Caki2 (cell line): ENCODE results near the gene KCNJ9. TPM values are rescaled to one million over a fixed set of nuclear protein-coding genes. Genes with fewer than 3 reads are reported as not detected.
A peak's percentile ranks its signal among the peaks of the same experiment; 100 is the strongest.

Experiments
- DNase-seq: peaks from one replicate; pipeline ENCODE4 v3.0.0-alpha.2; 2015; ENCODE audit warnings: low read depth
- in situ Hi-C: cut with HindIII; loops from 2 replicates; pipeline ENCODE4 v1.10.0; 2016; ENCODE audit warnings: low sequenced_read_pairs, low pct_unique_long_range_greater_than_20kb, mixed read lengths
- total RNA-seq: library from RNA; depleted of rRNA; stranded (reverse); fragments of >200 nt; shearing (Covaris generic); gene quantifications from 2 replicates; pipeline ENCODE4 v1.2.3, GENCODE V29; 2014; ENCODE audit warnings: low replicate concordance

KCNJ9 gene
- total RNA-seq, 1 experiment from 2014 or later: not detected

DNA sequence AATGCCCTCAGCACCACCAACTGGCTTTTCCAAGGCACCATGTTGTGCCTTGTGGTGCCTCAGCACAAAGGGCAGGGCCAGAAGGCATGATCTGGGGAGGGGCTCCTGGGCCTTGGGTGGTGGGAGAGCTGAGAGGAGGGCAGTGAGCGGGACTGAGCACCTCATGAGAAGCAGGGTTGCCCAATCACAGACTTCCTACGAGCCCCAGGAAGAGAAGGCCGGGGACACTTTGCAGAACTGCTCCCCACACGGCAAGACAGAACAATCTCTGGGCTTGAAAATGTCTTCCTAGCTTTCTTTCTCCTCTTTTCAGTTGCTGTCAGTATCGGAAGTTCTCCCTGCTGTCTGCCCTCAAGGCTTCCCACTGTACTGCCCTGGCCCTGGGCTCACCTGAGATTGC, 18.2 kb upstream of the KCNJ9 start:
- no peak for DNase-seq
- in situ Hi-C loops: no loop called here

DNA sequence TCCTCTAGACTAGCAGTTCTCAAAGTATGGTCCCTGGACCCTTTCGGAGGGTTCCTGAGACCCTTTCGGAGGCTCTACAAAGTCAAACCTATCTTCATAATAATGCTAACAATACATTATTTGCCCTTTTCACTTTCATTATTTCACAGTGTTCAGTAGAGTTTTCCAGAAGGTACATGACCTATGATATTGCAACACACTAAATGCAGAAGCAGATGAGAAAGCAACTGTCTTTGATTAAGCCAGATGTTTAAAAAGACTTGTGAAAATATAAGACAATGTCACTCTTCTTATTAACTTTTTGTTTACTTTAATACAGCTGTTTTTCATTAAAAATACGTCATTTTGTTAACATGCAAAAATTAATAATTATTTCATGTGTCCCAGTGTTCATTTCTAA, 17.2 kb upstream of the KCNJ9 start:
- in situ Hi-C loops: no loop called here

DNA sequence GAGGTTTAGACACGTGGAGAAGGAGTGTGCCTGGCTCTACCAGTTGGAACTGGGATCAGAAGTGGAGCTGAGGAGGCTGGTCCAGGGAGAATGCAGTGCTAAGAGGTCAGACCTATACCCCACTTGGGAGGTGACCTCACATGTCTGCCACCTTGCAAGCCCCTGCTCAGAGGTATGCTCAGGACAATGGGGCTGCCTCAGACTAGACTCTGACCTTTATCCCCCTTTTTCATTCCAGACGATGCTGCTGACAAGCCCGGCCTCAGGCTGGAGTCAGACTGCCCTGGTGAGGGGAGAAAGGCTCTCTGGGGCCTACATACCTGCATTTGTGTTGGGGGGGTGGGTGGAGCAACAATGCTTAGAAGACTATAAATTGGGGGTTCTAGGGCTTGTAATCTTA, 16.6 kb upstream of the KCNJ9 start:
- no peak for DNase-seq
- in situ Hi-C loops: no loop called here

More for the DNA sequence above, 17.2 kb upstream of the KCNJ9 start:
- DNase-seq: no peak

DNA sequence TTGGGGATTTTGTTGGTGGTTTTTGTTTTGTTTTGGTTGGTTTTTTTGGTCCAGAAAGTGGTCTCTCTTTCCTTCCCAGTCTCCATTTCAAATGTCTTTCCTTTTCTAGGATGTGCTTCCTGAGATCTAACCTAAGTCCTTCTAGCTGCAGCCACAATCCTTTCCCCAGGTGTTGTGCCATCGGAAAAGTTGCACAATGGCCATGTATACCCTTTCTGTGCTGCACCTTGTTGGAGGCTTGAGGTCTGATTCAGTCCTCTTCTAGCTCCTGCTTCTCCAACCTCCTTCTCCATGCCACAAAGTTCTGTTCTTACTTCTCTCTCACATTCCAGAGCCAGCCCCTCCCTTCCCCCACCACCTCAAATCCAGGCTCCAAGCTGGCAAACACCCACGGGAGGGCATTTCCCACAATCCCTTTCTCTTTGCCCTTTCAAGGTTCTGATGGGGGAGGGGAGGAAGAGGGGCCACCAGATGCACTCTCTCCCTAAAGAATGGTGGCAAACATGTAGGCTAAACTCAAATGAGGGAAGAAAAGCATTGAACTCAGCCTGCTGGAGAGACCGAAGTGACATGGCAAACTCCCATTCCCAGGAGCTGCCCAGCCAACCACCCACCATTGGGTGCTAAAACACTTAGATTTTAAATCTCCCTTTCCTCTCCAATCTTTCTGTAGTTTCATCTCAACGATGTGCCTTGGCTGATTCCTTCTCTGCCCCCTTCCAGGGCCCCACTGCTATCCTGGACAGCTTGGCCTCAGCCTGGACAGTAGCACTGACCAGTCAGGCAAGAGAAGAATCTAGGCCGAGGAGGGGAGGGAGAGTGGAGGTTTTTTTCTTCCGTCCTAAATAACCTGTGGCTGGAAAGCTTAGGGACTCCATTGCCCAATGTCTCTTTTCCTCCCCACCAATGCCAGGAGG, 14.3 kb upstream of the KCNJ9 start:
- in situ Hi-C loops: no loop called here
- no peak for DNase-seq

DNA sequence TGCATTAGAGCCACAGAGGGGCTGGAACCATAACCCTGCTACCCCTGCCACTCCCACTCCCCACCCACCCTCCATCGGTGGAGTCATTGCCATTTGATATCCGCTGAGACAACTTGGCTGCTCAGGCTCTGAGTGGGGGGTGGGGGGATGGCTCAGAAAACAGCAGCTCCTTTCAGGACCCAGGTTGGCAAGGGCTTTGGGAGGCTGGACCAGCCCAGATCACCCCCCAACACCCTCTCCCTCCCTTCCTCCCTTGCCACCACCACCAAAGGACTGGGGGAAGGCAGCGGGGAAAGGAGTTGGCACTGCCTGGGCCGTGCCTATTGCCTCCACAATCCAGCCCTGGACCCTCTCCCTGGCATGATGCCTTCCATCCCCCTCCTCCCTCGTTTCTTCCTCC, 13.1 kb upstream of the KCNJ9 start:
- in situ Hi-C loops: no loop called here
- DNase-seq: no peak

DNA sequence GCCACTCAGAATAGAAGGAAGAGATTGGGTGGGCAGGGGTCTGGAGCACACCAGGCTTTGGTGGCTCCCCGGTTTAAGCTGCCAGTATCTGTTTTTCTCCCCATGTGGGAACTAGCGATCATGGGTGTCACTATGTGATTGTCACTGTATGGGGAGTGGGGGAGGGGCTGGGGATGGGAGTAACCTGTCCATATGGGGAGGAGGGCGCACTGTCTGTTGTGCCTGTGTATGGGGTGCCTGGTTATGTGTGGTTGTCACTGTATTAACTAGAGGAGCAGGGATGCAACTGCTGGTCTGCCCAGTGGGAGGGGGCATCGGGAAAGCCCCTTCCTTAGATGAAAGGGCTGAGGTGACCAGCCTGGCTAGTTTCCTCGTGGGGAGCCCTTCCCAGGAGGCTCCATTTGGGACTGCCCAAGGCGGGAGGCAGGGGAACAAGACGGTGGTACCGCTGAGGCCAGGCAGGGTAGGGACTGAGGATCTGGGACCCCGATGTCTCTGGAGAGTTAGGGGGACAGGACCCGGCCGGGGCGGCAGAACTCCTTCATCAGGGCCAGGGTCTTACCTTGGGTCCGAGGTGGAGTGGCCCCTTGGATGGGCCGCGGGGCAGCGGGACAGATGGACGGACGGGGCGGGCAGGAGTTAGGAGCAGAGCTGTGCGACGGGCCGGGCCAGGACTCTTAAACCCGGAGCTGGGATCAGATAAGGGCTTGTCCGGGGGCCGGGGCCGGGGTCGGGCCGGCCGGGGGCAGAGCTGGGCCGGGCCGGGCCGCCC, 11.7 kb upstream of the KCNJ9 start, which contains the start of gene KCNJ10:
TSS of gene KCNJ10 (minus strand) at position 701 of the 772 bp plus-strand sequence. CDS start 27,628 bp downstream, outside the sequence.
- in situ Hi-C loops: no loop called here
- no peak for DNase-seq

DNA sequence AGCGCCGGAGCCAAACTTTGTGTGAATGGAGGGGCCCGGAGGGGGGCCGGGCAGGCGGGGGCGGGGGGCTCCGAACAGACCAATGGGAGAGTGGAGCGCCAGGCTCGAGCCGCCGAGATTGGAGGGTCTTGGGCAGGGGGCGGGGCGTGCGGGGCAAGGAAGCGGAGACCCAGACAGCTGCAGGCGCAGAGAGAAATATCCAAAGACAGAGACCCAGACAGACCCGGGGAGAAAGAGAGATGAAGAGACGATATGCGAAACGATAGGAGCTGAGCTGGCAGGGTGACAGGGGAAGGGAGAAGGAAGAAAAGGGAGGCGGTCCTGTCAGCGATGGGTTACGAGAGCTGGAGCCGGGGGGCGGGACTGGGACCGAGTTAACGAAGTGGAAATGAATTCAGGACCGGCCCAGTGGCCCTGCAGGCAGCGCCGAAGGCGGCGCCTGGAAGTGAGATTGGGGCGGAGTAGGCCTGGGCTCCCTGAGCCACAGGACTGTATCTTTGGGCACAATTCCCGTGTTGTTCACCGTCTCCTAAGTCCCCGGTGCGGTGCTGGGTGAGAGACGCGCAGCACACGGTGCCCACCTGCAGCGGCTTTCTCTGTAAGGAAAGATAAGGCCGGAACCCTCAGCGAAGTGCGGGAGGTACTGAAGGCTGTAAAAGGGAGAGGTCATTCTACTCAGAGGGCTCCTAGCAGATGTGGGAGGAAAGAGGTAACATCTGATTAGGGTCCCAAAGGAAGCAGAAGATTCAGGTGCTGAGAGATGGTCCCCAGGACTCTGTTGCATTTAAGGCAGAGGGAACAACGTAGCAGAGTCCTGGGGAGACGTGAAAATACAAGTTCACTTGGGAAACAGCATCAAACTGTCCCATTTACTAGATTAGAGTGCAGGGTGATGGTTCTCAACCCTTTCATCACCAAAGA, 10.8 kb upstream of the KCNJ9 start:
- in situ Hi-C loops: no loop called here
- DNase-seq: peak; percentile 55

DNA sequence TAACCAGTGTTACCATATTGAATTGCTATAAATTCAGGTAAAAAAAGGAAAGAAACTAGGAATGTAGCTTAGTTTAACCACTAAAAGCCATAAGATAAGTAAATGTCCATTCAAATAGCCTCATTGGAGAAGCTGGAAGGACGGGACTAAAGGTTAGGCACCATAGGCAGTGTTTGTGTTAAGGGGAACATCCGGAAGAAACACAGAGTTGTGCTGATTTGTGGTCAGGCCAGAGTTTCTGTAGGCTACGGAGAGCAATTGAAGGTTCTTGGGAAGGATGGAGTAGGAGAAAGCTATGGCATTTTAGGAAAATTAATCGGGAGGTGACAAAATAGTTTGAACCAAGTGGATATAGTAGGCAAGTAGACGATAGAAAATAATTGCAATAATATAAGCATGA, 10.0 kb upstream of the KCNJ9 start:
- in situ Hi-C loops: no loop called here

DNA sequence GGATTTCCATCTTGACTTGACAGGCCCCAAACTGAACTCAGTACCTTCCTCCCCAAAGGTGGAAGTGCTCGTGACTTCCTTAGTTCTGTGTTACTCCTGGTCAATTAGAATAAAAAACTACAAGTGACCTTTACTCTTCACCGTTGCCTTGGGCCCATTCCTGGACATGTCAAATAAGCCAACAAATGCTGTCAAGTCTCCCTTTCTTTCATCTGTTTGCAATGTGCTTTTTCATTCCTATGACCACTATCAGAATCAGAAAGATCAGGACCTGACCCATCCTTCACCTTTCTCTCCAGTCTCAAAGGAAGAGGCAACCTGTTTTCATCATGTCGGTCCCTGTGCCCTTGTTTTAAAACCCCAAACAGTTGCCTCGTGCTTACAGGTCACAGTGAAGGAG, 6.5 kb upstream of the KCNJ9 start:
- in situ Hi-C loops: no loop called here
- DNase-seq: no peak

More for the DNA sequence above, 10.0 kb upstream of the KCNJ9 start:
- no peak for DNase-seq

DNA sequence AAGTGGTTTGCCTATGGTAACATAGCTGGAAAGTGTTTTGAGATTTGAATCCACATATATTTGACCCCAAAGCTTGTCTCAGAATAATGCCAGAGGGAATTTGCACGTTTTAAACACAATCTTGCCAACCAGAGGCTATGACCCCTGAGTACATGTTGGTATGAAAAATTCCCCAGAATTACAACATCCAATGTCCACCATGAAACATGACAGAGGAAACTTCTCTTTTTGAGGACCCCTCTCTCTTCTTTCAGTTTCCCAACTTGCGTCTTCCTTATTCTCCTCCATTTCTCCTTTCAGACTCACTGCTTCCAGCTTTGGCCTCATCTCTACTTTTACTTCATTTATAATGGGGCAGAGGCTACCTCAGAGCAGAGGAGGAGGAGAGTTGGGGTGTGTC, 5.5 kb upstream of the KCNJ9 start:
- DNase-seq: no peak
- in situ Hi-C loops: no loop called here

DNA sequence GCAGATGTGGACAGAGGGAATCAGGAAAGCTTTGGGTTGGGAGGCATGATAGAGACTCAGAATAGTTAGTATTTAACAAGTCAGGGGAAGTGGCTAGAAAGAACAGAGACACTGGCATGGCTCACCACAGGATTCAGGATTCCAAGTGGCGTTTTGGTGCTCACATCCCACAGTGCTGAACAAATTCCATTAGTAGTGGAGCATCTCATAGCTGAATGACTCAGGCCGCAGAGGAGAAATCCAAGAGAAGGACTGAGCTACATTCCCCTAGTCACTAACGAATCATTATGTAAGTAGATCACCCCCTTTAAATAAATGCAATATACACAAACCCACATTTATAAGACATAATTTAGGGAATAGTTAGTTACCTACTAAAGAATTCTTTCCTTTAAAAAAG, 5.0 kb upstream of the KCNJ9 start:
- in situ Hi-C loops: no loop called here
- no peak for DNase-seq

DNA sequence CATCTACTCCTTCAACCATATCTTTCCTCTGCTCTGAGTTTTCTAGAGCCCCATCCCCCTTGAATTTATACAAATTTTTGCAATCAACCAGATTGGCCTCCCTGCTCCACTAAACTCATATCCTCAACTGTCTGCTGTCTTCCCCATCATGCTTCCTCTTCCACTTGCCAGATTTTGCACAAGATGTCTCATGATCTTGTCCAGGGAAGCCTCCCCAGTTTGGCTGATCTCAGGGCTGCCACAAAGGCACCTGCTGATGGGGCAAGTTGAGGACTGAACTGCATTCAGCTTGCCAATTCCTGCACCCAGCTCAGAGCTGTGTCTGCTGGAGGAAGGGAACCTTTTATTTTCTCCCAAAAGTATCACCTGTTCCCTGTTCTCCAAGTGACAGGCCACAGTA, 3.9 kb upstream of the KCNJ9 start:
- DNase-seq: no peak
- in situ Hi-C loops: no loop called here

DNA sequence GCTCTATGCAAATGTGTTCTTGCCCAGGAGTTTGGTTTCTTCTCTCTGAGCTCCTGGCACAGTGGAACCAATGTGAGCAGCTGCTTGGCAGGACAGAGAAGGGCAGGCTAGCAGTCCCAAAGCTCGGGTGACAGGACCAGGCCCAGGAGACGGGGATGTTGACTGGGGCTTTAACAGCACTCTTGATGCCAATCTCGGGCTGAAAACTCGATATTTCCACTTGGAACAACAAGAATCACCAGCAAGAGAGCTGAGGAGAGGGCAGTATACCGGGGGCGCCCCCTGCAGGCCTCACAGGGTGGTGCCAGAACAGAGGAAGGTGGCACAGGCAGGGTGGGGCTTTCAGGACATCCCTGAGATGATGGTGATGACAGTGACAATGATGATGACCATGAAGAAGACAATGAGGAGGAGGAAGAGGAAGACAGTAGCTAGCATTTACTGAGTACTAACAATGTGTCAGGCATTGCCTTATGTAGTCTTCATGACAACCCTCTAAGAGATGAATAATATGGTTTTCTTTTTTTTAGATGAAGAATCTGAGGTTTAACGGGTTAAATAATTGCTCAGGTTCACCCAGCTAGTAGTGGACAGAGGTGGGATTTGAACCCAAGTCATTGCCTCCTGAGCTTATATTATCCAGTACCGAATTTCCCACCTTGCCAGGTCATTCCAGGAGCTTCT, 2.7 kb upstream of the KCNJ9 start:
- peak; percentile 25 for DNase-seq
- in situ Hi-C loops: no loop called here

DNA sequence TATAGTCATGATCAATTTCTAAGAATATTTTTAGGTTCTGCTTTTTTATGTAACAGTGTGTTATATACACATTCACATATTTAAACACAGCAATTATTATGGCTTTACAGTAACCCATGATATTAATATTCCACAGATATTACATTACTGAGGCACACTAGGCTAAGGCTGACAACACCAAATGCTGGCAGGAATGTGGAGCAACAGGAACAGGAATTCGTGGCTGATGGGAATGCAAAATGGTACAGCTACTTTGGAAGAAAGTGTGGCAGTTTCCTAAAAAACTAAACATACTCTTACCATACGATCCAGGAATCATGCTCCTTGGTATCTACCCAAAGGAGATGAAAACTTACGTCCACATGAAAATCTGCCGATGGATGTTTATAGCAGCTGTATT, 1.9 kb upstream of the KCNJ9 start:
- no peak for DNase-seq
- in situ Hi-C loops: no loop called here

DNA sequence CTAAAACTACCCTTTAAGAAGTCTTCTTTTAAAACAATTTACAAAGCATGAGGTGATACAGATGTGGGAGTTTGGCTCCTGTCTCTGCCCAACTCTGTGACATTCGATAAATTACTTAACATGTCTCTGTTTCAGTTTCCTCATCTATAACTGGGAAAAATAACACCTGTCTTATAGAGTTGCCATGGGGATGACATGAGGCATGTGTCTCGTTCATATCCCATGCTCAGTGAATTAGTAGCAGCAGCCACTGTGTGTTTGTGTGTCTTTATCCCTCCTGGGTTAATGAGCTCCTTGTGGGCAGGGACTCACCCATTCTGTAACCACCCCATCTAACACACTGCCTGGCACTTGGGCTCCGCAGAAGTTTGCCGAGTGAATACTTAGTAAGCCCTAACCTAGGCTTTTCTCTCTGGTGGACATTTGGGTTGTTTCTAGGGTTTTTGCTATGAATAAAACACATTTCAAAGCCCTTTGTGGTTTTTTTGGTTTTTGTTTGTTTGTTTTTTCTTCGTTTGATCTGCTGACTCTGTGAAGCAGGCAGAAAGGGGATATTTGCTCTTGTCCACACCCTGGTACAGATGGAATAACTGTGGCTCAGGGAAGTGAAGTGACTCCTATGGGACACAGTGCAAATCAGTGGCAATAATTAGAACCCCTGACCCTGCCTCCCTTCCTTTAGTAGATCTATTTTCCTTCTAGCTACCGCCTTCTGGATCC, 797 bp upstream of the KCNJ9 start:
- DNase-seq: no peak
- in situ Hi-C loops: no loop called here

DNA sequence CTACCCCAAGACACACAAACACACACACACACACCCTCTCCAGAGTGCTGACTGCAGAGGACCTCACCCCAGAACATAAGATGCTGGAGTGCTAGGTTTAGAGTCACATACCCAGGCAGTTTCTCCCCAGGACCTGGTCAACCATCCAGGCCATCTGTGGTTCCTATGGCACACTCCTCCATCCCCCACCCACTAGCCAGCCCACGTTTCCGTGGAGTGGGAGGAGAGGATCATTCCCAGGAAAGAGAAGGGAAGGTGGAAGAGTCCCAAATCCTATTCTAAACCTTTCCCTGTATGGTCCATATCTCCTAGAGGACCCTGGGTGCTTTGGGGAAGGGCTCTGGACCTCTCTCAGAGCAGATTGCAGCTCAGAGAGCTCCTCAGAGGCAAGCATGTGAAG, 1.1 kb downstream of the KCNJ9 start:
- no peak for DNase-seq
- in situ Hi-C loops: no loop called here

DNA sequence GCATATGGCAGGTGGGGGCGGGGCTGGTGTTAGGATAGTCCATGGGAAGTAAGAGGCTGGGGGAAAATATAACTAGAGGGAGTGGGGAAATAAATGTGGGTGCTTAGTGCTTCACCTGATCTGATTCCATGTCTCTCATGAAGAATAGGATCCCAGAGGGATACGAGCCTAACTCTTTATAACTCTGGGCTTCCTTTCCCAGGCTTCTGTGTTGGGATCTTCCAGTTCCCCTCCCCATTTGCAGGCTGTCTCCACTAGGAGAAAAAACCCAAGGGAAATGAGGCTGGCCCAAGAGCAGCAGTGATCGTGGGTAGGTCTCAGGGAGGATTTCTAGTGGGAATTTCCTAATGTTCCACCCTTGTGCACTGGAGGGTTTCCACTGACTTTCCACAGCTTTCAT, 1.6 kb downstream of the KCNJ9 start:
- no peak for DNase-seq
- in situ Hi-C loops: no loop called here
